ENCODE data around the gene PMPCA.

- TF ChIP-seq CTCF (IDR thresholded peaks at IDR 0.05) (no peak), POLR2A (IDR thresholded peaks at IDR 0.05) (no peak), POLR2AphosphoS5 (IDR thresholded peaks at IDR 0.05) (no peak), EP300 (IDR thresholded peaks at IDR 0.05) (no peak)
Observed at GRCh38 chr9:136464241-136464640, 53.8 kb downstream of the PMPCA start.
